ENCODE data around the gene BEGAIN.

DNA sequence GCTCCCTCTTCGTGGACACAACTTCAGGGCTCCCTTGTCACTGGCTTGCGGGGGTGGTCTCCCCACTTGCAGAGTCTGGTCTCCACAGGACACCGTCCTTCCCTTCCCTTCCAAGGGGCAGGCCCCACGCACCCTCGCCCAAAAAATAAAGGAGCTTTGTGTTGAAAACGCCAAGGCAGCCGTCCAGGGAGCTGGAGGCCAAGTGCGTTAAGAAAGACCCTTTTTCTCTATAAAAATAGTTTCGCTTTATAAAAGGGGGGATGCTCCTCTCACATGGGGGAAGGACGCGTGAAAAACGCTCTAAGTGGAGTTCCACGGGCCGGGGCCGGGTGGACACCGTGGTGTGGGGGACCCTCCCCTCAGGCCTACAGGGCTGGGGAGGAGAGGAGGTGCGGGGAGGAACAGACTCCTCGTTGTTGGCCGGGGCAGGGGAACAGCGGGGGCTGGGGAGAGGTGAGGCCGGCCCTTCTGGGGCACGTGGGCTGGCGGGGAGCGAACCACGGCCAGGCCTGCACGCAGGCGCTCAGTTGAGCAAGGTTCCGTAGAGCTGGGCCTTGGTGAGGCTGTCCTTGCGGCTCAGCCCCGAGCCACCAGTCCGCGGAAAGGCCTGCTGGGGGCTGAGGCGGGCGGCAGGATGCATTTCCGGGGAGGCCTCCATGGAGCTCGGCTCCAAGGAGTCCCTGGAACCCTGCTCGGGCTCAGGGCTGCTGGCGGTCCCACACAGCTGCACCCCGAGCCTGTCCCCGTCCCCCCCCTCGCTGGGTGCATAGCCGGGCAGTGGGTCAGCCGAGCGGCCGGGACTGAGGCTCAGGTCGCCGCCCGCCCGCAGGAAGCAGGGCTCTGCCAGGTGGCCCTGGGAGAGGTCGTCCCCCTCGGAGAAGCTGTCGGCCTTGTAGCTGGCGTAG, 49.5 kb downstream of the BEGAIN start:
- TF ChIP-seq POLR2A (IDR thresholded peaks at IDR 0.05): no peak
- TF ChIP-seq, protein P1, sequence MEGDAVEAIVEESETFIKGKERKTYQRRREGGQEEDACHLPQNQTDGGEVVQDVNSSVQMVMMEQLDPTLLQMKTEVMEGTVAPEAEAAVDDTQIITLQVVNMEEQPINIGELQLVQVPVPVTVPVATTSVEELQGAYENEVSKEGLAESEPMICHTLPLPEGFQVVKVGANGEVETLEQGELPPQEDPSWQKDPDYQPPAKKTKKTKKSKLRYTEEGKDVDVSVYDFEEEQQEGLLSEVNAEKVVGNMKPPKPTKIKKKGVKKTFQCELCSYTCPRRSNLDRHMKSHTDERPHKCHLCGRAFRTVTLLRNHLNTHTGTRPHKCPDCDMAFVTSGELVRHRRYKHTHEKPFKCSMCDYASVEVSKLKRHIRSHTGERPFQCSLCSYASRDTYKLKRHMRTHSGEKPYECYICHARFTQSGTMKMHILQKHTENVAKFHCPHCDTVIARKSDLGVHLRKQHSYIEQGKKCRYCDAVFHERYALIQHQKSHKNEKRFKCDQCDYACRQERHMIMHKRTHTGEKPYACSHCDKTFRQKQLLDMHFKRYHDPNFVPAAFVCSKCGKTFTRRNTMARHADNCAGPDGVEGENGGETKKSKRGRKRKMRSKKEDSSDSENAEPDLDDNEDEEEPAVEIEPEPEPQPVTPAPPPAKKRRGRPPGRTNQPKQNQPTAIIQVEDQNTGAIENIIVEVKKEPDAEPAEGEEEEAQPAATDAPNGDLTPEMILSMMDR (IDR thresholded peaks at IDR 0.05): no peak

All from thyroid gland (tissue), 4 donors.